ENCODE results near the gene ATP6V1G3.

DNA sequence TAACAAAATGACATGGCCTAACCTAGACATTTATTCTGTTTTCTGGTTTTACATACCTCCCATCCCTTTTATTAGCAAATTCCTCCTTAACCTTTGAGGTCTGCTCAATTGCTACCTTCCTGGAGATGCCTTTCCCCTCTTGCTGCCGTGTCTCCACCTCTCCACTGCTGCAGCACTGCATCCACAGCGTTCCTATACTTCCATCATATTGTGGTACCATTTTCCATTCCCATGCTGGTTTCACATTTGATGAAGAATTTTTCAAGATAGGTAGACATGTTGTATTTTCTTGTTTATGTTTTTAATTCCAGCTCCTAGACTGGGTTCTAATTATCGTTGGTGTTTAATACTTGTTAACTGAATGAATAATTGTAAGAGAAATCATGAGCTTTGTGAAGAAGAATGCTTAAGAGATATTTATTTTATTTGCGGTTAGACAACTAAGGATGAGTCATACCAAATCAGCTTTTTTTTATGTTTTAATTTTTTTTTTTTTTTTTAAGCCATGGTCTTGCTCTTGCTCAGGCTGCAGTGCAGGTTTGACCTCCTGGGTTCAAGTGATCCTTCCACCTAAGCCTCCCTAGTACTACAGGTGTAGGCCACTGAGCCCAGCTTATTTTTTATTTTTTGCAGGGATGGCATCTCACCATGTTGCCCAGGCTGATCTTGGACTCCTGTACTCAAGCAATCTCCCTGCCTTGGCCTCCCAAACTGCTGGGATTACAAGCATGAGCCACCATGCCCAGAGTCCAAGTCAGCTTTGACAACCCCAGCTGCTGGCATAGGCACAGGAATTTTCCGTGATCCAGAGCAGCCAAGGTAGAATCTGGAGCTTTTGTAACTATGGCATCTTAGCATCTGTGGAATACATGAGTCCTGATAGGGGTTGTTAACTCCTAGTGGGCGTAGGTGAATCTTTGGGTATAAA, 44.0 kb downstream of the ATP6V1G3 start:
- no peak for TF ChIP-seq POLR2AphosphoS5 (IDR thresholded peaks at IDR 0.05; ENCODE audit: borderline replicate concordance, low read depth, low read length)
- no peak for TF ChIP-seq EZH2 (IDR thresholded peaks at IDR 0.05)
- no peak for TF ChIP-seq FOXP2 (optimal IDR thresholded peaks at IDR 0.05; ENCODE audit: control extremely low read depth, extremely low read length, insufficient read depth)

Measured in SK-N-MC (cell line).